HG03103 (cell line): ENCODE data around the gene ANO6.
A peak's percentile ranks its signal among the peaks of the same experiment; 100 is the strongest.
"Not testable (repeated sequence)": the region's sequence is repeated elsewhere in the genome, so short reads cannot be mapped to it uniquely, and the experiment has no call there.

Experiments
- ATAC-seq: cut with Tn5 transposase; IDR thresholded peaks from one replicate; pipeline ENCODE4 v1.9.1; 2021; ENCODE audit warnings: low read depth; ENCODE audit not compliant: unreplicated experiment

ANO6 gene

DNA sequence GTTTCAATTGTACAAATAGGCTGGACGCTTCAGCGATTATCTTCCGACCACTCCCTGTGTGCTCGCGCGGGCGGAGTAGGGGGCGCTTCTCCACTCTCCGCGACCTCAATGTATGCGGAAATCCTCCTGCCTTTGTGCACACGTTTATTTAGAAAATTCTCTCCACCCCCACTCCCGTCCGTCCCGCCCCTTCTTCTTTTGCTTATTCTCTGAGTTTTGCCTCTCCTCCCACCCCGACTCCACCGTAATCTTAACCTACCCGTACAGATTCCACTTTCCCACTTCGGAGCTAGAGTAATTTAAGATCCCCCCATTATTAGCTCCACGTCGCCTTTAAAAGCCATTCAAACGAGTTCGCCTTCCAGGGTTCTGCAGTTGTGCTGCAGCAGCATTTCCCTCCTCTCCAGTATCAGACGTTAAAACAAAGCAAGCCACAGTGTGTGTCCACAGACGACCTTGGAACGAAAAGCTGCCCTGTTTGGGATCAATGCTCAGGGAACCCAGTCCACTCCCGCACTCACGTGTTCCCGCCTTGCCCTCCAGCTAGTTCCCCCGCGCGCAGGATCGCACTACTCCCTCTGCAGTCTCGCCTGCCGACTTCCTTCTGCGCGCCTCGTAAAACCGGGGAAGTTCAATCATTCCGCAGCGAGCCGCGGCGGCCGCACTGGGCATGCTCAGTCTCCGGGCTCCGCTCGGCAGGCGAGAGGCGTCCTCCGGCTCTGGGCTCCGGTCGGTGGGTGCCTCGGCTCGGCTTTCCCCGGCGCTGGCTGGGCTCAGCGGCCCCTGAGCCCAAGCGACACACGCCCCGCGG lies at the start of gene ANO6:
TSS of gene ANO6 (plus strand) at position 677 of the 811 bp plus-strand sequence. CDS start 227 bp downstream, outside the sequence.
- ATAC-seq, result peak; percentile 59

GRCh38 chr12:45168976-45169375 lies 46.9 kb upstream of the ANO6 start:
- no peak for ATAC-seq

DNA sequence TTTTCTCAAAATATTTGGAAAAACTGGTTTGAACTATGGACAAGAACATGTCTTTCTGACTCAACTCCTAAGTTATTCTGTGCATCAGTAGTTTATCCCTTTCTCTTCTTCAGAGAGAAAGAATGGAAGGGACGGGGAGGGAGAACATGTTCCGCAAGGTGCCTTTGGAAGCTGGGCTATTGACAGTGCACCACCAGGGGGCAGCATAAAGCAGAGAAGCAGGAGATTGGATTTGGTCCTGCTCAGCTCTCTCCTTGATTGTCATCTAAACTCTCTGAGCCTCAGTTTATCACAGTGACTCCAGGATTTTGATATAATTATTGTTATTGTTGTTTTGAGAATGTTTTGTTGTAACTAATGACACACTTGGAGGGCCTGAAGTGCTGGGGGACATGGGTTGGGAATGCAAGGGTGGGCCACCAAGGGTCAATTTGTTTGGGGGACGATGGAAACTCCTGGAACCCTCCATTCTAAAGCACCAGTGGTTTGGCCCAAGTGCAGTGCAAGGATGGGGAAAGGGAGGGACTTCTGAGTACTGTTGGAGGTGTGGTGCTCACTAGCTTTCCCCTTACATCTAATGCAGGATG lies 45.3 kb upstream of the ANO6 start:
- peak; percentile 60 for ATAC-seq

DNA sequence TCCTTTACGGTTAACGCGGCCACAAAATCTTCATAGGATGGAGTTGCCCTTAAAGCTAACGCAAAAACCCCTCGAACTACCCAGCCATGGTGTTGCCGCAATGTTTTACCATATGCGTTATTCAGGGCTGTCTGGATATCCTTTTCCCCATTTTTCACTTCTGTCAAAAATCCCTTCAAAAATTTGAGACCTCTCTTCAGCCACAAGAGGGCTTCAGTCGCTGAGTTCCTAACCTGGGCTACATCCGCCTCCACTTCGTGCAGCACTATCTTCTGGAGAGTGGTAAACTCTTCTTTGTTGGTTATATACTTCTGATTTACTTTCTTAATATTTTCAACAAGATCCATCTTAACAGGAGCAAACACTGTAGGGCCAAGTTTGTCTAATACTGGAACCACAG lies 42.6 kb upstream of the ANO6 start:
- ATAC-seq, result not testable (repeated sequence)

GRCh38 chr12:45174595-45174994 lies 41.3 kb upstream of the ANO6 start:
- no peak for ATAC-seq

DNA sequence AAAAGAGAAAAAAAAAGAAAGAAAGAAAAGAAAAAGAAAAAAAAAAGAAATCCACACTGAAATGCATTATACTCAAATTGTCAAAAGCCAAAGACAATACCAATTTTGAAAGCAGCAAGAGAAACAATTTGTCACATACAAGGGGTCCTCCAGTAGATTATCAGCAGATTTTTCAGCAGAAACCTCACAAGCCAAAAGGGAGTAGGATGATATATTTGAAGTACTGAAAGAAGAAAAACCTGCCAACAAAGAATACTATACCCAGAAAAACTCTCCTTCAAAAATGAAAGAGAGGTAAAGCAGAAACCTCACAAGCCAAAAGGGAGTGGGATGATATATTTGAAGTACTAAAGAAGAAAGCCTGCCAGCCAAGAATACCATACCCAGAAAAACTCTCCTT lies 37.1 kb upstream of the ANO6 start:
- no peak for ATAC-seq

- no peak for ATAC-seq
Measured at GRCh38 chr12:45182511-45182910, 33.4 kb upstream of the ANO6 start.

DNA sequence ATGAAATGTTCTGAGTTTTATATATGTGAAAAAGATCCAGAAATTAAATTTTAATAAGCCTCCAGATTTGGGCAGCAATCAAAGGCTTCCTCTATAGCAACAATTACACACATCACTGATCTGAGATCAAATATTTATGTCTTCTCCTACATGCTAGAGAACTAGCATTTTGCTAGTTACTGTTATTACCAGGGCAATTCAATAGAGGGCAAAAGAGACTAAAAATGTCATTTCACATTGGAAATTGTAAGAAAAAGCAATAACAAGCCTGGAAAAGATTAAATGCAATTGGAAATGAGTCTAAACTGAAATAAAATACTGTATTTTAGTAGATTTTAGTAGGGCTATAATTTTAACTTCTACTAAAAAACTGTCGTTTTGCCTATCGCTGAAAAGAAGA lies 32.6 kb upstream of the ANO6 start:
- ATAC-seq, result no peak

GRCh38 chr12:45184147-45184963 lies 31.5 kb upstream of the ANO6 start:
- ATAC-seq, result no peak

GRCh38 chr12:45186762-45187161 lies 29.1 kb upstream of the ANO6 start:
- ATAC-seq, result no peak

GRCh38 chr12:45189766-45190403 lies 26.0 kb upstream of the ANO6 start:
- ATAC-seq, result no peak

DNA sequence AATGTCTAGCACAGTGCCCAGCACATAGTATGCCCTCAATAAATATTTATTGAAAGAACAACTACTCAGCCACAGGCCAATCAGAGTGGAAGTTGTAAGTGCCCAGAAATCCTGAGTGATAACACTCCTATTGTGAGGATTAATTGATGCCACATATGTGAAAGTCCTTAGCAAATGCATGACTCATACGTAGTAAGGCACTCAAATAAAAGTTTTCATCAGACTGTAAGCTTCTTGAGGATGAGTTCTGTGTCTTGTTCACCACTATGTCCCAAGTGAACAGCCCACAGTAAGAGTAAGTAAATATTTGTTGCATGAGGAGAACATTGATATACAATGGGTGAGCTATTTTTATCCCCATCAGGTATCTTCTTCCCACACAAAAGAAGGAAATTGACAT lies 24.7 kb upstream of the ANO6 start:
- ATAC-seq, result no peak

DNA sequence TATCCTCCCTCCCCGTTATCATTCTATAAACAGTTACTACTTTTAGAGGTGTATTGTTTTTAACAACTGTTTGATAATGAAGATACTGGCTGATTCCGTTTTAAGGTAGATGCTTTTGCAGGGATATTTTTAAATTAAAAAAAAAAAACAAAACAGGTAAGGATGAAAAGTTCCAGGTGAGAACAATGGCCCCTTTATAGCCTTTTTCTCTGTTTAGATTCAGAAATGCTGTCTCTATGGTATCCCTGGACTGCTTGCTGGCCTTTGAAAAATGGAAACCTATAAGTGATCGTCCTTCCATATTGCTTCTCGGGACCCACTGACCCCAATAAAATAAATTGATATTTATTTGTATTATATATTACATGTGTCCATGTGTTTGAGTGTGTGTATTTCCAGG lies 23.2 kb upstream of the ANO6 start:
- ATAC-seq, result no peak

DNA sequence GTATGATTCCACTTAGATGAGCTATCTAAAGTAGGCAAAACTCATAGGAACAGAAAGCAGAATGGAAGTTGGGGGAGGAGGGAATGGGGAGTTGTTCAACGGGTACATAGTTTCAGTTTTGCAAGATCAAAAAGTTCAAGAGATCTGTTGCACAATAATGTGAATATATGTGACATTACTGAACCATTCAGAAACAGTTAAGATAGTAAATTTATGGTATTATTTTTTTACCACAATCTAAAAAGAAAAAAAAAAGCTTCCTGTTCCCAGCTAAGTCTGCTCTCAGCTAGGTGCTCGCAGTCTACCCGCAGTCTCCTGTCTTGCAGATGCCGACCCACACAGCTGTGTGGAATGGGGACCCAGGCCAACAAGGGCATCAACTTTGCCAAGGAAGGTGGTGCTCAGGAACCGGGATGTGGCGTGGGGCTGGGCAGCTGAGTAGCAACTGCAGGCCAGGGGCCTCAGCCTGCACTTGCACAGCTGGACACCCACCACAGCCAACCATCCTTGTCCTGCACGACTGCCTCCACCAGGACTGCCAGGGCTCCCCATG lies 15.3 kb upstream of the ANO6 start:
- ATAC-seq, result no peak

DNA sequence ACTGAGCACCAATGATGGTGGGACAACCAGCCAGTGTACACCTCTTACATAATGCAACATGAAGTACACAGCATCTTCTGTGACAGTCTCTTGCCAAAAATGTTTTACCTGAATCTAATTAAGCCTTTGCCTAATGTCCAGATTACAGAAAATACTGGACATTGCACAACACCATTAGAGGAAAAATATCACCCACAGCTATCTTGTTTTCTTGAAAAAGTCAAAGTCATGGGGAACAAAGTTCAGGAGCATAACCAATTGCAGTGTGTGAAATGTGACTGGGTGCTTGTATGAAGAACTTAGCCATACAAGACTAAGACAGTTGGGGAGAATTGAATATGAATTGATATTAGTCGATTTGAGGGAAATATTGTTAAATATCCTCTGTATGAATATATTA lies 12.1 kb upstream of the ANO6 start:
- no peak for ATAC-seq

DNA sequence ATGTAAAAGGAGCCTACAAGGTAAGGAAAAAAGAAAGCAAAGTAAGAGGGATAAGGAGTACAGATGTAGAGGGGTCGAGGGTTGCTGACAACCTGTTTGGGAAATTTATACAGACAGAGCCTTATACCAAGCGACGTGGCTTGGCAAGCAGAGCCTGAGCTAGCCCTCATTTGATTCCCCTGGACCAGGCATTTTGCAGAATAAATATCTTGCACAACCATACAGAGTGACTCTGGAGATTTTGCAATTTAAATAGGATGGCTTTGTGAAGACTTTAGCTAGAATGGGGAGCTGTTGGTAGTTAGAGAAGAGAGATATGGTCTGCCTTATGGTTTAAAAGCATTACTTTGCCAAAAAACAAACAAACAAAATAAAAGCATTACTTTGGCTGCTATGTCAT lies 11.1 kb upstream of the ANO6 start:
- ATAC-seq, result no peak

DNA sequence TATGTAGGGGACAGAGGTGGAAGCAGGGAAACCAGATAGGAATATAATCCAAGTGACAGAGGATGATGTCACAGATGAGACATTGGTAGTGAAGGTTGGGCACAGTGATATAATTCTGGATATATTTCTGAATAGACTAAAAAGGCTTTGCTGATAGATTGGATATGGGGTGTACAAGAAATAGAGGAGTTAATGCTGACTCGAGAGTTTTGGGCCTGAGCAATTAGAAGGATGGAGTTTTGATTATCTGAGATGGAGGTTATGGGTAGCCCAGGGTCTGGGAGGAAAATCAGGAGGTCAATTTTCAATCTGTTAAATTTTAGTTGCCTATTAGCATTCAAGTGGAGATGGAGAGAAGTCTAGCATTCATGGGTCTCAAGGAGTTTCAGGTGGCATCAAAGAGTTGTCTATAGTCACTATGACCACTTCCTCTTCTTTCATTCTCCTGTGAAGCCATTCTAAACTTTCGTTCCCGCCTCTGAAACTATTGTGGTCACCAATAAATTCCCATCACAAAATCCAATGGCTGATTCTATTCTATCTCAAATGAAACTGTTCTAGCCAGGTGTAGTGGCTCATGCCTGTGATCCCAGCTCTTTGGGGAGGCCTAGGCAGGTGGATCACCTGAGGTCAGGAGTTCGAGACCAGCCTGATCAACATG lies 10.6 kb upstream of the ANO6 start:
- peak; percentile 67 for ATAC-seq

GRCh38 chr12:45208604-45209487 lies 7.0 kb upstream of the ANO6 start:
- no peak for ATAC-seq

GRCh38 chr12:45209784-45210183 lies 6.1 kb upstream of the ANO6 start:
- no peak for ATAC-seq
